ENCODE data around the gene AMIGO3.

The AMIGO3 gene

DNA sequence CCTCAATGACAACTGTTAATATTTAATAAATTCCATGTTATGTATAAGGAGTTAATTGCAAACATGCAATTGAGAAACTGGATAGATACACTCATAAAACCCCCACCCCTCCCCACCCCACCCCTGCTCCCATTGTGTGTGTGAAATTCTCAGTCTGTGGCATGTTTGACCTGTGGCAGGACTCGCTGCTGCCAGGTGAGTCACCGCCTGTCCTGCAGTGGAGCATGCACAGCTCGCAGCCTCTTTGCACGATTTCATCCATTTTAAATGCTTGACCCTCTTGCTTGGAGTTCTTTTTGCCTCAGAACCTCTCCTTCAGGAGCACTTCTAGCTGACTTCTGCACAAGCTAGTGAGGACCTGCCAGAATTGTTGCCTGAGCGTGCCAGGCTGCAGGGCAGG lies 50.6 kb downstream of the AMIGO3 start:
- no peak overlapping the region for H3K4me3 ChIP-seq (ENCODE audit: low read depth, low read length)
- in situ Hi-C loops (cut with HindIII; ENCODE audit: low pct_ligation_motif_present, low sequenced_read_pairs): loop anchor here (25.0 kb wide), 1 partner anchor 107 kb away; the partner anchor contains the start of gene BSN
- H3K27me3 ChIP-seq (replicated peaks): no peaks in the 10 kb centered on the region
- no peaks in the 10 kb centered on the region for H3K36me3 ChIP-seq (replicated peaks)
- no peak for DNase-seq
- no peak overlapping the region for H3K27ac ChIP-seq
- TF ChIP-seq, protein P1, sequence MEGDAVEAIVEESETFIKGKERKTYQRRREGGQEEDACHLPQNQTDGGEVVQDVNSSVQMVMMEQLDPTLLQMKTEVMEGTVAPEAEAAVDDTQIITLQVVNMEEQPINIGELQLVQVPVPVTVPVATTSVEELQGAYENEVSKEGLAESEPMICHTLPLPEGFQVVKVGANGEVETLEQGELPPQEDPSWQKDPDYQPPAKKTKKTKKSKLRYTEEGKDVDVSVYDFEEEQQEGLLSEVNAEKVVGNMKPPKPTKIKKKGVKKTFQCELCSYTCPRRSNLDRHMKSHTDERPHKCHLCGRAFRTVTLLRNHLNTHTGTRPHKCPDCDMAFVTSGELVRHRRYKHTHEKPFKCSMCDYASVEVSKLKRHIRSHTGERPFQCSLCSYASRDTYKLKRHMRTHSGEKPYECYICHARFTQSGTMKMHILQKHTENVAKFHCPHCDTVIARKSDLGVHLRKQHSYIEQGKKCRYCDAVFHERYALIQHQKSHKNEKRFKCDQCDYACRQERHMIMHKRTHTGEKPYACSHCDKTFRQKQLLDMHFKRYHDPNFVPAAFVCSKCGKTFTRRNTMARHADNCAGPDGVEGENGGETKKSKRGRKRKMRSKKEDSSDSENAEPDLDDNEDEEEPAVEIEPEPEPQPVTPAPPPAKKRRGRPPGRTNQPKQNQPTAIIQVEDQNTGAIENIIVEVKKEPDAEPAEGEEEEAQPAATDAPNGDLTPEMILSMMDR (IDR thresholded peaks at IDR 0.05; ENCODE audit: low read depth, low read length, missing control alignments): no peak

DNA sequence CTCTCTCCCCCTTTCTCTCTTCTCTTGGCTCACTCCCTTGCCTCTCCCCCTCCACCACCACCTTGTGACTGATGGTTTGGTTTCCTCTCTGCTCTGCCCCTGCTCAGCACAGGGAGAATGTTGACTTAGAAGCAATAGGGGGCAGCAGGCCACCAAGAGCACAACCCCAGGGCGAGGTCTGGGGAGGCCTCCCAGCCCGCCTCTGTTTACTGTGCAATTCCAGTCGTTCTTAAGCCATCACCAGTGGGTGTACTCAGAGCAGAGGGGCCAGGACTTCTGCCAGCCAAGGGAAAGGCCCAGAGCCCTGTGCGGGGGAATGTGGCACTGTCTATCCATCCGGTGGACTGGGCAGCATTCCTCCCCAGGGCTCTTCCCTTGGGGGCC lies 51.1 kb downstream of the AMIGO3 start:
- Histone ChIP-seq H3K4me3 (ENCODE audit: low read depth, low read length) (no peak overlapping the region), H3K27ac (no peak overlapping the region), H3K36me3 (replicated peaks) (no peaks in the 10 kb centered on the region), H3K27me3 (replicated peaks) (no peaks in the 10 kb centered on the region)
- TF ChIP-seq, protein P1 (IDR thresholded peaks at IDR 0.05; ENCODE audit: low read depth, low read length, missing control alignments): no peak
- no peak for DNase-seq
- in situ Hi-C loops (cut with HindIII; ENCODE audit: low pct_ligation_motif_present, low sequenced_read_pairs): loop anchor here (25.0 kb wide), 1 partner anchor 106 kb away; the partner anchor contains the start of gene BSN

DNA sequence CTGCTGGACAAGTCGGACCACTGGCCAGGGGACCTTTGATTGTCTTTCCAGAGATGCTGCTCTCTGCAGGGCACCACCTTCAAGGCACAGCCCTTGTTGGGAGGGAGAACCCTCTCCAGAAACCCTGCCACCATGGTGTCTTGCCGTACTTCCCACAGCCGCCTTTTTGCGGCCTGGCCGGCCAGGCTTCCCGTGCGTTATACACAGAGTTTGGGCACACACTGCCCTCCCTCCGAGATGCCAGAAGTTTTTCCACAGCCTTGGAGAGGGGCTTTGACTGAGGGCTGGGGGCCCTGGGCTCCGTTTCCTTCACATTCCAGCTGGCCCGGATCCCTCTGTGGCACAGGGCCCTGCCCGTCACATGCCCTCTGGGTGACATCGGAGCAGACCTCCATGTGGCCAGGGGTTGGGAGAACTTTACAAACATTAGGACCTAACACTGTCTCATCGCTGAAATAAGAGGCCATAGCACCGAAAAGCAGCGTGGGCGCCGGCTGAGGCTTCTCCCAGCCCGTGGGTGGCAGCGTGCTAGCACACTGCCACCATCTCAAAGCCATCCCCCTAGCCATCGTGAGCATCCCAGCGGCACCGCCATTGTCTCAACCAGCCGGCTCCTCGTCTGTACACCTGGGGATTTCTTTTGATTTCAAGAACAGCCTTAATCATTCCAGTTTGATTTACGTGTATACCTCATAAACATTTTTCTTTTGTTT lies 51.6 kb downstream of the AMIGO3 start:
- in situ Hi-C loops (cut with HindIII; ENCODE audit: low pct_ligation_motif_present, low sequenced_read_pairs): loop anchor here (25.0 kb wide), 1 partner anchor 106 kb away; the partner anchor contains the start of gene BSN
- Histone ChIP-seq H3K27me3 (replicated peaks) (no peaks in the 10 kb centered on the region), H3K4me3 (ENCODE audit: low read depth, low read length) (no peak overlapping the region), H3K36me3 (replicated peaks) (no peaks in the 10 kb centered on the region), H3K27ac (no peak overlapping the region)
- TF ChIP-seq, protein P1 (IDR thresholded peaks at IDR 0.05; ENCODE audit: low read depth, low read length, missing control alignments): no peak
- no peak for DNase-seq
